CD1c-positive myeloid dendritic cell (primary cell): ENCODE results near the gene CAVIN4.

Experiments
- DNase-seq: peaks from one replicate; pipeline ENCODE4 v3.0.0-alpha.2; 2016; ENCODE audit errors: extremely low spot score

Gene CAVIN4

GRCh38 chr9:100577776-100578448 lies at the start of gene CAVIN4:
TSS of gene CAVIN4 (plus strand) at chr9:100578079. CDS start at chr9:100578144, 65 bp downstream.
- no peak for DNase-seq

- DNase-seq, result no peak
Observed at GRCh38 chr9:100534401-100534800, 43.5 kb upstream of the CAVIN4 start.

- no peak for DNase-seq
Observed at GRCh38 chr9:100540327-100540726, 37.6 kb upstream of the CAVIN4 start.

GRCh38 chr9:100549048-100549447 lies 28.8 kb upstream of the CAVIN4 start:
- DNase-seq, result no peak

GRCh38 chr9:100554935-100555401 lies 22.9 kb upstream of the CAVIN4 start:
- DNase-seq, result no peak

- DNase-seq, result no peak
Observed at GRCh38 chr9:100555471-100555870, 22.4 kb upstream of the CAVIN4 start.

- no peak for DNase-seq
Observed at GRCh38 chr9:100557053-100557452, 20.8 kb upstream of the CAVIN4 start.

GRCh38 chr9:100561256-100561655 lies 16.6 kb upstream of the CAVIN4 start:
- DNase-seq, result no peak

GRCh38 chr9:100567856-100568255 lies 10.0 kb upstream of the CAVIN4 start:
- DNase-seq, result no peak

GRCh38 chr9:100573655-100574260 lies 4.1 kb upstream of the CAVIN4 start:
- DNase-seq, result no peak

GRCh38 chr9:100575006-100575405 lies 2.9 kb upstream of the CAVIN4 start:
- DNase-seq, result no peak

GRCh38 chr9:100575765-100576386 lies 2.0 kb upstream of the CAVIN4 start:
- no peak for DNase-seq

- no peak for DNase-seq
Observed at GRCh38 chr9:100578610-100579009, 731 bp downstream of the CAVIN4 start.

- DNase-seq, result no peak
Observed at GRCh38 chr9:100579665-100580064, 1.8 kb downstream of the CAVIN4 start.

GRCh38 chr9:100580257-100580656 lies 2.4 kb downstream of the CAVIN4 start:
- no peak for DNase-seq

GRCh38 chr9:100581081-100581480 lies 3.2 kb downstream of the CAVIN4 start:
- DNase-seq, result no peak

GRCh38 chr9:100581661-100582060 lies 3.8 kb downstream of the CAVIN4 start:
- DNase-seq, result no peak

- no peak for DNase-seq
Observed at GRCh38 chr9:100583014-100583802, 5.3 kb downstream of the CAVIN4 start.

GRCh38 chr9:100584951-100585350 lies 7.1 kb downstream of the CAVIN4 start:
- no peak for DNase-seq

- DNase-seq, result no peak
Observed at GRCh38 chr9:100586093-100586492, 8.2 kb downstream of the CAVIN4 start.

GRCh38 chr9:100587375-100587774 lies 9.5 kb downstream of the CAVIN4 start:
- no peak for DNase-seq

- DNase-seq, result no peak
Observed at GRCh38 chr9:100589582-100589981, 11.7 kb downstream of the CAVIN4 start.
